Measurements from ENCODE around the gene EIF2B4.

EIF2B4 gene

GRCh38 chr2:27370026-27370815 is at the start of gene EIF2B4, which contains the start of gene SNX17:
EIF2B4 (minus strand) TSS chr2:27370338; CDS start chr2:27370314, 24 bp downstream.
SNX17 (plus strand) TSS chr2:27370616; CDS start chr2:27370744, 128 bp downstream.
- peak; percentile 100 for DNase-seq (ENCODE audit: low spot score)

GRCh38 chr2:27416151-27416550 is 46.0 kb upstream of the EIF2B4 start:
- DNase-seq (ENCODE audit: low spot score) = no peak

GRCh38 chr2:27412419-27413152 is 42.4 kb upstream of the EIF2B4 start:
- DNase-seq (ENCODE audit: low spot score) = no peak

- DNase-seq (ENCODE audit: low spot score) = peak; percentile 95
Observed at GRCh38 chr2:27409321-27410073, 39.4 kb upstream of the EIF2B4 start, which contains the start of gene PPM1G. PPM1G (minus strand) TSS chr2:27409591; CDS start chr2:27409422, 169 bp downstream.

GRCh38 chr2:27408601-27409320 is 38.6 kb upstream of the EIF2B4 start:
- DNase-seq (ENCODE audit: low spot score) = no peak

GRCh38 chr2:27407798-27408491 is 37.8 kb upstream of the EIF2B4 start:
- no peak for DNase-seq (ENCODE audit: low spot score)

- no peak for DNase-seq (ENCODE audit: low spot score)
Observed at GRCh38 chr2:27400348-27401135, 30.4 kb upstream of the EIF2B4 start.

- DNase-seq (ENCODE audit: low spot score) = no peak
Observed at GRCh38 chr2:27398962-27399361, 28.8 kb upstream of the EIF2B4 start.

GRCh38 chr2:27393225-27393624 is 23.1 kb upstream of the EIF2B4 start:
- DNase-seq (ENCODE audit: low spot score) = no peak

GRCh38 chr2:27390822-27391679 is 20.9 kb upstream of the EIF2B4 start:
- DNase-seq (ENCODE audit: low spot score) = peak; percentile 66

GRCh38 chr2:27381577-27382181 is 11.5 kb upstream of the EIF2B4 start:
- DNase-seq (ENCODE audit: low spot score) = no peak

GRCh38 chr2:27380626-27381545 is 10.7 kb upstream of the EIF2B4 start, which contains the start of gene ZNF513:
ZNF513 (minus strand) TSS chr2:27380734; CDS start chr2:27380526, 208 bp downstream.
- peak; percentile 90 for DNase-seq (ENCODE audit: low spot score)

GRCh38 chr2:27379836-27380625 is 9.9 kb upstream of the EIF2B4 start:
- peak; percentile 32 for DNase-seq (ENCODE audit: low spot score)

- DNase-seq (ENCODE audit: low spot score) = no peak
Observed at GRCh38 chr2:27379383-27379835, 9.3 kb upstream of the EIF2B4 start.

GRCh38 chr2:27378809-27379290 is 8.7 kb upstream of the EIF2B4 start:
- DNase-seq (ENCODE audit: low spot score) = no peak

GRCh38 chr2:27378096-27378808 is 8.1 kb upstream of the EIF2B4 start:
- DNase-seq (ENCODE audit: low spot score) = no peak
